GM12872 (cell line): ENCODE data around the gene THBD.

Experiments
- TF ChIP-seq, protein P1 (sequence below): IDR thresholded peaks from 3 replicates; pipeline ENCODE4 v1.5.1; 2011; ENCODE audit warnings: low read depth, mild to moderate bottlenecking, low read length, moderate library complexity; ENCODE audit not compliant: insufficient read depth

Gene THBD

DNA sequence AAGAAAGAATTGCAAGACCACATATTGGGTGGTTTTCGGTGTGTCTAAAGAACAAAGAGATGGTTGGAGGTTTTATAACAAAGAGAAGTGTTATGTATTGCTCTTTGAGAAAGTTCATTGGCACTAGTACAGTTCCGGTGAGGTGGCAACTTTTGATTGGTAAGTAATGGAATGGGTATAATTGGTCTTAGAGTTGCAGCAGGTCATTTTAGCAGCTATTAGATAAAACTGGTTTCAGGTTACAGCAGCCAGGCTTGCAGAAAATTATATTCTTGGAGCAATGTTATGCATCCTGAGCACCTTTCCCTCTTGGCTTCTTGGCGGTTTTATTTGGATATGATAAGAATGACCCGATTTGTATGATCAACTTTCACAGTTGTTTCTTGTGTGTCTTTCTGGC, 26.6 kb downstream of the THBD start:
- TF ChIP-seq, protein P1, sequence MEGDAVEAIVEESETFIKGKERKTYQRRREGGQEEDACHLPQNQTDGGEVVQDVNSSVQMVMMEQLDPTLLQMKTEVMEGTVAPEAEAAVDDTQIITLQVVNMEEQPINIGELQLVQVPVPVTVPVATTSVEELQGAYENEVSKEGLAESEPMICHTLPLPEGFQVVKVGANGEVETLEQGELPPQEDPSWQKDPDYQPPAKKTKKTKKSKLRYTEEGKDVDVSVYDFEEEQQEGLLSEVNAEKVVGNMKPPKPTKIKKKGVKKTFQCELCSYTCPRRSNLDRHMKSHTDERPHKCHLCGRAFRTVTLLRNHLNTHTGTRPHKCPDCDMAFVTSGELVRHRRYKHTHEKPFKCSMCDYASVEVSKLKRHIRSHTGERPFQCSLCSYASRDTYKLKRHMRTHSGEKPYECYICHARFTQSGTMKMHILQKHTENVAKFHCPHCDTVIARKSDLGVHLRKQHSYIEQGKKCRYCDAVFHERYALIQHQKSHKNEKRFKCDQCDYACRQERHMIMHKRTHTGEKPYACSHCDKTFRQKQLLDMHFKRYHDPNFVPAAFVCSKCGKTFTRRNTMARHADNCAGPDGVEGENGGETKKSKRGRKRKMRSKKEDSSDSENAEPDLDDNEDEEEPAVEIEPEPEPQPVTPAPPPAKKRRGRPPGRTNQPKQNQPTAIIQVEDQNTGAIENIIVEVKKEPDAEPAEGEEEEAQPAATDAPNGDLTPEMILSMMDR, result no peak

DNA sequence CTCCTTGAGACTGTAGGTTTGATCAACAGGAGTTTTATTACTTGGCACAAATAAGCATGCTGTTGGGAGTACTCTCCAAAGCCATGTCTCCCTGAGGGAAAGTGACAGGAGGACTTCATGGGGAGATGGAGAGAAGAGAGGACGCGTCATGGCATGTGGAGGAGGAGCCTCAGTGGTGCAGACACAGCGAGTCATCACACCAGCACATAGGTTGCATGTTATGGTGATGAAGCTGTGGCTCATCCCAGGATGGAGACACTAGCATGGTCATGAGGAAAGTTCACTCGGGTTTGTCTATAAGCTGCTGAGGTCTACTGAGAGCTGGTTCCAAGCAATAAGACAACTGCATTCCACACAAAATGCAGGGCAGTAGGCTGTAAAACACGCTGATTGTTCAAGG, 27.5 kb downstream of the THBD start:
- TF ChIP-seq, protein P1, result no peak

DNA sequence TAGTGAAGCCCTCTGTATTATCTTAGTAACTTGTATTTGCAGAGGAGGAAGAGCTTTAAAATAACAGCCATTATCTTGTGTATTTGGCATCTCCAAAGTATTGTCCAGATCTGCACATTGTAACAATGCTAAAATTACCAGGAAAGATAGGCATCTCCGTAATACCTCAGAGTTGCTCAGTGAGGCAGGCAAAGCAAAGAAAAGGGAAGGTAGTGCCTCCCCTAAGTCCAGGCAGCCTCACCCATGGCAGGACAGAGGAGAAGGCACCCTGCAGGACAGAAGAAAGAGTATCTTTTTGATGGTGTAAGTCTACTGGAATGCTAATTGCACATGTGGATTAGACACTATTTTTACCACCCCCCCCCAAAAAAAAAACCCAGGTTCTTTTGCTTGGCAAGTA, 27.9 kb downstream of the THBD start:
- TF ChIP-seq, protein P1, result no peak

DNA sequence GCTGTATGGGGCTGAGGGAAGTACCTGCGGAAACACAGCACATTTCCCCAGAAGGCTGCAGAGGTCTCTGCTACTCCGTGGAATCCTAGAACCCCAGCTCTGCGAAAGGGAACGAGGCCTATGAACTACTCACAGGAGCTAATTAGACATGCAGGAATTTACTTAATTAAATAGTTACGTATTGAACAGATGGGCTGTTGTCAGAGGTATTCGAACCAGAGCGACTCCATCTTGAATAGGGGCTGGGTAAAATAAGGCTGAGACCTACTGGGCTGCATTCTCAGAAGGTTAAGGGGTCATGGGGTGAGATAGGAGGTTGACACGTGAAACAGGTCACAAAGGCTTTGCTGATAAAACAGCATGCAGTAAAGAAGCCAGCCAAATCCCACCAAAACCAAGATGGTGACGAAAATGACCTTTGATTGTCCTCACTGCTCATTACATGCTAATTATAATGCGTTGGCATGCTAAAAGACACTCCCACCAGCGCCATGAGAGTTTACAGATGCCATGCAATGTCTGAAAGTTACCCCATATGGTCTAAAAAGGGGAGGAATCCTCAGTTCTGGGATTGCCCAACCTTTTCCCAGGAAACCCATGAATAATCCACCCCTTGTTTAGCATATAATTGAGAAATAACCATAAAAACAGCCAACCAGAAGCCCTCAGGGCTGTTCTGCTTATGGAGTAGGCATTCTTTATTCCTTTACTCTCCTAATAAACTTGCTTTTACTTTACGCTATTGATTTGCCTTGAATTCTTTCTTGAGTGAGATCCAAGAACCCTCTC, 29.0 kb downstream of the THBD start:
- TF ChIP-seq, protein P1, result no peak

DNA sequence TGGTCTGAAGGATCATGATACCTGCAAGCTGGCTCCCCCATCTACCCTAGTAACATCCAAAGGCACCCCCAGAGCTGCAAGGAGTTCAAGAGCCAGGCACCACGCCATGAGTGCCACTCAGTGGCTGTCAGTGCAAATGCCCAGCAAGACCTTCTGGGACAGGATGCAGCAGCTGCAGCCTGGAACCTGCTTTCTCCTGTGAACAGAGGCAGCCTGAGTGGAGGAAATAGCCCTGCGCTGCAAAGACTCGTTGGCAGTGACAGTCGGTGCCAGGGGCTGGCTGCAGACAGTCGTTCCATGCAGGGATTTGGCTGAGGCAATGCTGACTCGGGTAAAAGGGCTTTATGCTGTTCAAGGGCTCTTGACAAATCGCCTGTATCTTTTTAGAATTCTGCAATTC, 30.1 kb downstream of the THBD start:
- TF ChIP-seq, protein P1, result no peak

DNA sequence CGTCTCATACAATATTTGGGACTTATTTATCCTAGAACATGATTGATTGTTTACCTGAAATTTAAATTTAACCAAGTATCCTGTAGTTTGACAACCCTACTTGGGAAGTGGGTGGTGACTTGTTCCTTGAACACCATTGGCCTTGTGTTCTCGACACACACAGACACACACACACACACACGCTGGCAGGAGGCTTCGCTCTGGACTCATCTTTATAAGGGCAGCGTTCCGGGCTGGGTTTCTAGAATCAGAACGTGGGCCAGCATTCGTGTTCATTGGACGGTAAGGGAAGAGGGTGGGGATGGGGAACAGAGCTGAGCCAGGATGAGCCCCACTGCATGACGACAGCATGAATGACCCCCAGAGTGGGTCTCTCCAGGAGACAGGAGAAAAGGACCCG, 30.5 kb downstream of the THBD start:
- TF ChIP-seq, protein P1, result no peak

DNA sequence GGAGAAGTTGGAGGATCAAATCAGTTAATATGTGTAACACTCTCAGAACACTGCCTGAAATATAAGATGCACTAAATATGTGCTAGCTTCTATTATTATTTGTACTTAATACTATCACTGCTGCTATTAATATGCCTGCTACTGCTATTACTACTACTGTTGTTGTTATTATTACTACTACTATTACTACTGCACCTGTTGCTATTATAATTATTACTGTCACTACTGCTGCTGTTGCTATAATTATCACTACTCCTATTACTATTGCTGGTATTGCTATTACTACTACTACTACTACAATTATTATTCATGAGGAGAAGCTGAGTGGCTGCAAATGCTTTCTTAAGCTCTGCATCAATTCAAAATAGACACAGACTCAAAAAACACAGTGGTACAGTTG, 31.0 kb downstream of the THBD start:
- TF ChIP-seq, protein P1, result no peak
